ENCODE measurements around the gene GYS1. TPM values are rescaled to one million over a fixed set of nuclear protein-coding genes. Genes with fewer than 3 reads are reported as not detected.
A peak's percentile ranks its signal among the peaks of the same experiment; 100 is the strongest.

Gene GYS1
- total RNA-seq, 1 experiment from 2014 or later, result 62.7 TPM

- ChIA-PET CTCF (no interaction called here), POLR2A (interaction anchor here (1.4 kb wide), 1 partner anchor 25 kb away, joined by 3 read pairs; no protein-coding TSS in a partner anchor)
- Histone ChIP-seq H3K27me3 (replicated peaks; ENCODE audit: control insufficient read depth, insufficient read depth, low read length) (no peaks in the 10 kb centered on the region), H3K9me3 (no peaks in the 10 kb centered on the region), H3K4me3 (ENCODE audit: low read depth, low read length) (no peak overlapping the region), H3K4me1 (peaks cover 13% of the 10 kb centered on the region; the same call in 1 of the 2 replicates), H3K36me3 (ENCODE audit: control insufficient read depth, insufficient read depth, low read length) (peaks cover 5% of the 10 kb centered on the region; the same call in 1 of the 2 replicates)
- no peak for DNase-seq
- no peak for TF ChIP-seq CTCF (IDR thresholded peaks at IDR 0.05; ENCODE audit: insufficient read depth in 1 of 2, low read depth in 1 of 2, low read length in 1 of 2, severe bottlenecking in 1 of 2, unreplicated experiment in 1 of 2)
- Mint-ChIP-seq H3K9me3 (ENCODE audit: unreplicated experiment) (no peaks in the 10 kb centered on the region), H3K4me3 (ENCODE audit: unreplicated experiment) (no peak overlapping the region), H3K36me3 (ENCODE audit: insufficient read depth, unreplicated experiment) (peaks cover 77% of the 10 kb centered on the region), H3K27me3 (ENCODE audit: insufficient read depth, unreplicated experiment) (no peaks in the 10 kb centered on the region), H3K27ac (ENCODE audit: unreplicated experiment) (peak overlapping the region; percentile 65), H3K4me1 (ENCODE audit: low read depth, unreplicated experiment) (peaks cover 23% of the 10 kb centered on the region)
- BruUV-seq (replicated peaks), result no TSS peak
- intact Hi-C loops (cut with micrococcal nuclease; ENCODE audit: unreplicated experiment), result no loop called here
These were observed 4.2 kb downstream of the GYS1 start for GRCh38 chr19:48988860-48989259.

GRCh38 chr19:48988286-48988685 lies 4.8 kb downstream of the GYS1 start:
- Mint-ChIP-seq H3K9me3 (ENCODE audit: unreplicated experiment) (no peaks in the 10 kb centered on the region), H3K27ac (ENCODE audit: unreplicated experiment) (peak overlapping the region; percentile 14), H3K4me1 (ENCODE audit: low read depth, unreplicated experiment) (peaks cover 23% of the 10 kb centered on the region), H3K27me3 (ENCODE audit: insufficient read depth, unreplicated experiment) (no peaks in the 10 kb centered on the region), H3K36me3 (ENCODE audit: insufficient read depth, unreplicated experiment) (peaks cover 77% of the 10 kb centered on the region), H3K4me3 (ENCODE audit: unreplicated experiment) (no peak overlapping the region)
- Histone ChIP-seq H3K36me3 (ENCODE audit: control insufficient read depth, insufficient read depth, low read length) (peaks cover 5% of the 10 kb centered on the region; the same call in 1 of the 2 replicates), H3K27me3 (replicated peaks; ENCODE audit: control insufficient read depth, insufficient read depth, low read length) (no peaks in the 10 kb centered on the region), H3K4me1 (peaks cover 13% of the 10 kb centered on the region; the same call in 1 of the 2 replicates), H3K9me3 (no peaks in the 10 kb centered on the region), H3K4me3 (ENCODE audit: low read depth, low read length) (no peak overlapping the region)
- ChIA-PET POLR2A (no interaction called here), CTCF (no interaction called here)
- intact Hi-C loops (cut with micrococcal nuclease; ENCODE audit: unreplicated experiment), result no loop called here
- TF ChIP-seq CTCF (IDR thresholded peaks at IDR 0.05; ENCODE audit: insufficient read depth in 1 of 2, low read depth in 1 of 2, low read length in 1 of 2, severe bottlenecking in 1 of 2, unreplicated experiment in 1 of 2), result no peak
- DNase-seq, result no peak
- BruUV-seq (replicated peaks), result no TSS peak

- TF ChIP-seq CTCF (IDR thresholded peaks at IDR 0.05; ENCODE audit: insufficient read depth in 1 of 2, low read depth in 1 of 2, low read length in 1 of 2, severe bottlenecking in 1 of 2, unreplicated experiment in 1 of 2), result no peak
- peaks cover 5% of the 10 kb centered on the region; the same call in 1 of the 2 replicates for H3K36me3 ChIP-seq (ENCODE audit: control insufficient read depth, insufficient read depth, low read length)
- Mint-ChIP-seq H3K27ac (ENCODE audit: unreplicated experiment) (no peak overlapping the region), H3K4me3 (ENCODE audit: unreplicated experiment) (no peak overlapping the region), H3K9me3 (ENCODE audit: unreplicated experiment) (no peaks in the 10 kb centered on the region), H3K27me3 (ENCODE audit: insufficient read depth, unreplicated experiment) (no peaks in the 10 kb centered on the region), H3K36me3 (ENCODE audit: insufficient read depth, unreplicated experiment) (peaks cover 84% of the 10 kb centered on the region), H3K4me1 (ENCODE audit: low read depth, unreplicated experiment) (peaks cover 23% of the 10 kb centered on the region)
- H3K4me3 ChIP-seq (ENCODE audit: low read depth, low read length), result no peak overlapping the region
- BruUV-seq (replicated peaks), result no TSS peak
- intact Hi-C loops (cut with micrococcal nuclease; ENCODE audit: unreplicated experiment), result no loop called here
- DNase-seq, result no peak
- no peaks in the 10 kb centered on the region for H3K9me3 ChIP-seq
- POLR2A ChIA-PET, result no interaction called here
- H3K4me1 ChIP-seq, result peaks cover 13% of the 10 kb centered on the region; the same call in 1 of the 2 replicates
- no peaks in the 10 kb centered on the region for H3K27me3 ChIP-seq (replicated peaks; ENCODE audit: control insufficient read depth, insufficient read depth, low read length)
- CTCF ChIA-PET, result interaction anchor here (1.2 kb wide), 1 partner anchor 145 kb away, joined by 3 read pairs; no protein-coding TSS in a partner anchor
These were observed 5.8 kb downstream of the GYS1 start for GRCh38 chr19:48987323-48987722.
